Naive thymus-derived CD4-positive, alpha-beta T cell (primary cell): Measurements from ENCODE around the gene HACD4. TPM values are rescaled to one million over a fixed set of nuclear protein-coding genes. Genes with fewer than 3 reads are reported as not detected.

Experiments used
- ATAC-seq: fragments of 150-1000 bp; cut with Tn5 transposase; 2 replicates; pipeline ENCODE4 v1.10.0; 2021; ENCODE audit warnings: mild to moderate bottlenecking, moderate library complexity
- CTCF ChIA-PET: fragments of 350-600 bp; sonication (Branson Sonifier 250); formaldehyde crosslinking; loops from one replicate; lab custom pipeline; 2021; ENCODE audit warnings: antibody characterized with exemption; lab: Charles Lee
- POLR2A ChIA-PET: fragments of 350-600 bp; sonication (Branson Sonifier 250); formaldehyde crosslinking; loops from one replicate; lab custom pipeline; 2021; ENCODE audit warnings: antibody characterized with exemption, inconsistent platforms; lab: Charles Lee
- DNase-seq, 9 donors: peaks; one replicate each; pipeline versions ENCODE4 v3.0.0 to v3.0.0-alpha.2; 2020 to 2022; ENCODE audit warnings: mixed read lengths in 1 of 9
- H3K27ac ChIP-seq: one replicate; pipeline ENCODE4 v1.7.0; 2013; ENCODE audit warnings: mild to moderate bottlenecking, low read depth, low read length, moderate library complexity
- H3K27me3 ChIP-seq, 2 donors: one replicate each; pipeline ENCODE4 v1.7.0; 2013; ENCODE audit warnings: low read length in 2 of 2, mild to moderate bottlenecking in 2 of 2, moderate library complexity in 2 of 2; ENCODE audit not compliant: control insufficient read depth in 2 of 2, insufficient read depth in 2 of 2
- H3K36me3 ChIP-seq, 3 experiments: 1 replicate in 2 of 3; 2 replicates in 1 of 3; pipeline ENCODE4 v1.7.0; 2013; ENCODE audit warnings: low read length in 3 of 3, mild to moderate bottlenecking in 3 of 3, moderate library complexity in 1 of 3; ENCODE audit not compliant: insufficient read depth in 3 of 3, control insufficient read depth in 2 of 3
- H3K4me1 ChIP-seq, 2 donors: one replicate each; pipeline ENCODE4 v1.7.0; 2013; ENCODE audit warnings: low read length in 2 of 2, mild to moderate bottlenecking in 2 of 2, moderate library complexity in 1 of 2; ENCODE audit not compliant: control insufficient read depth in 2 of 2, insufficient read depth in 2 of 2
- H3K4me3 ChIP-seq: 2 replicates; pipeline ENCODE4 v1.7.0; 2013; ENCODE audit warnings: mild to moderate bottlenecking, low read length
- H3K9me3 ChIP-seq, 3 experiments: 1 replicate in 2 of 3; 2 replicates in 1 of 3; pipeline ENCODE4 v1.7.0; 2013; ENCODE audit warnings: low read length in 3 of 3; ENCODE audit not compliant: control insufficient read depth in 2 of 3
- H3K27ac Mint-ChIP-seq, 9 donors: one replicate each; pipeline ENCODE4 v1.8.0; 2020 to 2022; ENCODE audit warnings: mixed read lengths in 9 of 9, mild to moderate bottlenecking in 8 of 9, moderate library complexity in 5 of 9, inconsistent platforms in 2 of 9
- H3K27me3 Mint-ChIP-seq, 5 donors: one replicate each; pipeline ENCODE4 v1.8.0; 2021 to 2022; ENCODE audit warnings: mixed read lengths in 5 of 5, mild to moderate bottlenecking in 1 of 5
- H3K36me3 Mint-ChIP-seq, 5 donors: one replicate each; pipeline ENCODE4 v1.8.0; 2020 to 2022; ENCODE audit warnings: mixed read lengths in 5 of 5, mild to moderate bottlenecking in 3 of 5, inconsistent platforms in 1 of 5
- H3K4me1 Mint-ChIP-seq, 7 donors: one replicate each; pipeline ENCODE4 v1.8.0; 2020 to 2022; ENCODE audit warnings: mixed read lengths in 7 of 7, mild to moderate bottlenecking in 3 of 7, inconsistent platforms in 1 of 7
- H3K4me3 Mint-ChIP-seq, 10 donors: one replicate each; pipeline ENCODE4 v1.8.0; 2020 to 2022; ENCODE audit warnings: mild to moderate bottlenecking in 10 of 10, mixed read lengths in 10 of 10, moderate library complexity in 6 of 10, inconsistent platforms in 2 of 10
- H3K9me3 Mint-ChIP-seq, 11 donors: one replicate each; pipeline ENCODE4 v1.8.0; 2020 to 2022; ENCODE audit warnings: mixed read lengths in 11 of 11, mild to moderate bottlenecking in 4 of 11, inconsistent platforms in 1 of 11, moderate library complexity in 1 of 11
- intact Hi-C, 2 donors: fragments of 100-400 bp; cut with micrococcal nuclease; formaldehyde crosslinking; loops; one replicate each; pipeline ENCODE4 v1.15.1; 2023
- polyA plus RNA-seq, 2 donors: library from polyadenylated mRNA; unstranded; fragments of 300-500 nt; fragmentation: Illumina TruSeq; gene quantifications; one replicate each; pipeline ENCODE4 v1.2.3, GENCODE V29; 2021
- total RNA-seq, 6 experiments: library from RNA in 5 of 6; stranded (reverse) in 5 of 6; gene quantifications; 1 replicate in 5 of 6; 2 replicates in 1 of 6; pipeline ENCODE4 v1.2.3 and lab custom pipeline; 2021 to 2026

HACD4 gene
- total and polyA plus RNA-seq, 7 experiments from 2014 or later: 7.6 to 15.2 (median 13.4) TPM

GRCh38 chr9:21029661-21030060, 1.8 kb downstream of the HACD4 start:
- peaks cover 20 to 29% (median 21%) of the 10 kb centered on the region in 5 donors for H3K36me3 Mint-ChIP-seq
- peaks cover 16 to 55% (median 40%) of the 10 kb centered on the region in 7 donors for H3K4me1 Mint-ChIP-seq
- H3K27ac ChIP-seq: peak overlapping the region; percentile 24
- ChIA-PET CTCF (no interaction called here), POLR2A (interaction anchor here (1.0 to 2.4 kb wide), 4 partner anchors 28 to 346 kb away, joined by 3 to 9 read pairs (median 4); partner anchors contain the start of gene FOCAD)
- DNase-seq (no peak), ATAC-seq (no peak)
- peaks cover 0 to 8% (median 0%) of the 10 kb centered on the region in 11 donors for H3K9me3 Mint-ChIP-seq
- H3K36me3 ChIP-seq: peaks cover 0 to 12% (median 0%) of the 10 kb centered on the region in 3 experiments
- no peak overlapping the region for H3K27ac Mint-ChIP-seq
- H3K4me3 Mint-ChIP-seq: no peak overlapping the region
- intact Hi-C loops: loop anchor here (2.0 to 10.0 kb wide), 8 partner anchors 31 to 1977 kb away; partner anchors contain the start of genes DENND4C (in 1 of the 2) and KLHL9 (in 1 of the 2)
- H3K27me3 ChIP-seq: no peaks in the 10 kb centered on the region
- H3K4me3 ChIP-seq: no peak overlapping the region
- no peaks in the 10 kb centered on the region for H3K9me3 ChIP-seq
- peaks cover 12 to 16% of the 10 kb centered on the region in 2 donors for H3K4me1 ChIP-seq
- H3K27me3 Mint-ChIP-seq: no peaks in the 10 kb centered on the region

- H3K27ac ChIP-seq: no peak overlapping the region
Measured at GRCh38 chr9:21028466-21028865, 3.0 kb downstream of the HACD4 start.

GRCh38 chr9:21027295-21027694, 4.1 kb downstream of the HACD4 start:
- no peak overlapping the region for H3K4me3 ChIP-seq
- CTCF ChIA-PET: interaction anchor here (1.9 kb wide), 1 partner anchor 9 kb away, joined by 8 read pairs; no protein-coding TSS in a partner anchor
- peak overlapping the region in 2 of 10 donors; percentile 9 to 14 for H3K4me3 Mint-ChIP-seq
- no peak for ATAC-seq
- H3K4me1 ChIP-seq: peaks cover 7 to 15% of the 10 kb centered on the region in 2 donors
- H3K36me3 Mint-ChIP-seq: peaks cover 16 to 48% (median 39%) of the 10 kb centered on the region in 5 donors
- H3K4me1 Mint-ChIP-seq: peaks cover 7 to 44% (median 27%) of the 10 kb centered on the region in 7 donors
- peaks cover 0 to 12% (median 0%) of the 10 kb centered on the region in 3 experiments for H3K36me3 ChIP-seq
- peak overlapping the region in 2 of 9 donors; percentile 21 to 63 for H3K27ac Mint-ChIP-seq
- DNase-seq: no peak
- H3K27me3 ChIP-seq: no peaks in the 10 kb centered on the region
- no peaks in the 10 kb centered on the region for H3K9me3 ChIP-seq
- H3K9me3 Mint-ChIP-seq: peaks cover 0 to 7% (median 0%) of the 10 kb centered on the region in 11 donors
- POLR2A ChIA-PET: interaction anchor here (0.8 to 1.2 kb wide), 2 partner anchors 10 to 37 kb away, joined by 3 read pairs; no protein-coding TSS in a partner anchor
- no peak overlapping the region for H3K27ac ChIP-seq
- intact Hi-C loops: no loop called here
- H3K27me3 Mint-ChIP-seq: no peaks in the 10 kb centered on the region

More at GRCh38 chr9:21028466-21028865, 3.0 kb downstream of the HACD4 start:
- DNase-seq: no peak
- H3K36me3 ChIP-seq: peaks cover 0 to 12% (median 0%) of the 10 kb centered on the region in 3 experiments
- peak overlapping the region in 3 of 10 donors; percentile 14 to 32 (median 19) for H3K4me3 Mint-ChIP-seq
- H3K4me1 Mint-ChIP-seq: peaks cover 19 to 55% (median 38%) of the 10 kb centered on the region in 7 donors
- H3K27ac Mint-ChIP-seq: peak overlapping the region in 3 of 9 donors; percentile 29 to 82 (median 29)
- H3K4me3 ChIP-seq: no peak overlapping the region
- no peaks in the 10 kb centered on the region for H3K27me3 Mint-ChIP-seq
- H3K9me3 Mint-ChIP-seq: peaks cover 0 to 7% (median 0%) of the 10 kb centered on the region in 11 donors
- peaks cover 16 to 39% (median 30%) of the 10 kb centered on the region in 5 donors for H3K36me3 Mint-ChIP-seq
- peak; percentile 6 for ATAC-seq
- no peaks in the 10 kb centered on the region for H3K27me3 ChIP-seq
- H3K4me1 ChIP-seq: peaks cover 12 to 16% of the 10 kb centered on the region in 2 donors
- ChIA-PET POLR2A (no interaction called here), CTCF (interaction anchor here (1.9 kb wide), 1 partner anchor 11 kb away, joined by 8 read pairs; no protein-coding TSS in a partner anchor)
- intact Hi-C loops: no loop called here
- no peaks in the 10 kb centered on the region for H3K9me3 ChIP-seq

GRCh38 chr9:21023861-21024260, 7.6 kb downstream of the HACD4 start:
- H3K27me3 ChIP-seq: no peaks in the 10 kb centered on the region
- CTCF ChIA-PET: no interaction called here
- no peaks in the 10 kb centered on the region for H3K9me3 ChIP-seq
- H3K27me3 Mint-ChIP-seq: no peaks in the 10 kb centered on the region
- DNase-seq (no peak), ATAC-seq (peak; percentile 31)
- intact Hi-C loops: no loop called here
- peaks cover 16 to 70% (median 57%) of the 10 kb centered on the region in 5 donors for H3K36me3 Mint-ChIP-seq
- no peak overlapping the region for H3K4me3 ChIP-seq
- peaks cover 0 to 3% of the 10 kb centered on the region in 2 donors for H3K4me1 ChIP-seq
- peaks cover 6 to 56% (median 49%) of the 10 kb centered on the region in 7 donors for H3K4me1 Mint-ChIP-seq
- H3K36me3 ChIP-seq: peaks cover 0 to 12% (median 4%) of the 10 kb centered on the region in 3 experiments
- peaks cover 0 to 11% (median 0%) of the 10 kb centered on the region in 11 donors for H3K9me3 Mint-ChIP-seq
- POLR2A ChIA-PET: interaction anchor here (0.7 kb wide), 1 partner anchor 44 kb away, joined by 4 read pairs; no protein-coding TSS in a partner anchor
- no peak overlapping the region for H3K27ac ChIP-seq
- peak overlapping the region in 1 of 9 donors; percentile 45 for H3K27ac Mint-ChIP-seq
- peak overlapping the region in 2 of 10 donors; percentile 6 to 34 for H3K4me3 Mint-ChIP-seq

- no peaks in the 10 kb centered on the region for H3K27me3 Mint-ChIP-seq
- peaks cover 0 to 3% of the 10 kb centered on the region in 2 donors for H3K4me1 ChIP-seq
- intact Hi-C loops: loop anchor here in 1 of 2 donors (5.0 kb wide), 1 partner anchor 49 kb away; no protein-coding TSS in a partner anchor
- no peaks in the 10 kb centered on the region for H3K9me3 ChIP-seq
- peaks cover 0 to 8% (median 0%) of the 10 kb centered on the region in 11 donors for H3K9me3 Mint-ChIP-seq
- H3K27ac Mint-ChIP-seq: no peak overlapping the region
- POLR2A ChIA-PET: interaction anchor here (0.8 kb wide), 1 partner anchor 9 kb away, joined by 3 read pairs; no protein-coding TSS in a partner anchor
- H3K36me3 Mint-ChIP-seq: peaks cover 11 to 80% (median 62%) of the 10 kb centered on the region in 5 donors
- no peak overlapping the region for H3K4me3 ChIP-seq
- H3K4me1 Mint-ChIP-seq: peaks cover 0 to 36% (median 19%) of the 10 kb centered on the region in 7 donors
- no peak overlapping the region for H3K27ac ChIP-seq
- H3K4me3 Mint-ChIP-seq: no peak overlapping the region
- no peak for DNase-seq
- H3K27me3 ChIP-seq: no peaks in the 10 kb centered on the region
- H3K36me3 ChIP-seq: peaks cover 8 to 38% (median 12%) of the 10 kb centered on the region in 3 experiments
- CTCF ChIA-PET: interaction anchor here (2.6 kb wide), 1 partner anchor 10 kb away, joined by 8 read pairs; no protein-coding TSS in a partner anchor
- ATAC-seq: no peak
Measured at GRCh38 chr9:21018177-21018576, 13.3 kb downstream of the HACD4 start.

GRCh38 chr9:21016701-21017491, 14.5 kb downstream of the HACD4 start:
- POLR2A ChIA-PET: interaction anchor here (0.5 to 0.8 kb wide), 2 partner anchors 10 to 977 kb away, joined by 3 read pairs; no protein-coding TSS in a partner anchor
- Mint-ChIP-seq H3K9me3 (peaks cover 0 to 2% (median 0%) of the 10 kb centered on the region in 11 donors), H3K27me3 (no peaks in the 10 kb centered on the region), H3K27ac (peak overlapping the region in 3 of 9 donors; percentile 13 to 32 (median 17)), H3K4me3 (no peak overlapping the region), H3K4me1 (peaks cover 0 to 33% (median 19%) of the 10 kb centered on the region in 7 donors), H3K36me3 (peaks cover 11 to 81% (median 63%) of the 10 kb centered on the region in 5 donors)
- Histone ChIP-seq H3K36me3 (peaks cover 8 to 50% (median 12%) of the 10 kb centered on the region in 3 experiments), H3K27me3 (no peaks in the 10 kb centered on the region), H3K4me1 (peaks cover 0 to 3% of the 10 kb centered on the region in 2 donors), H3K27ac (no peak overlapping the region), H3K4me3 (no peak overlapping the region), H3K9me3 (no peaks in the 10 kb centered on the region)
- CTCF ChIA-PET: interaction anchor here (2.6 kb wide), 1 partner anchor 11 kb away, joined by 8 read pairs; no protein-coding TSS in a partner anchor
- DNase-seq (no peak), ATAC-seq (no peak)
- intact Hi-C loops: loop anchor here in 1 of 2 donors (5.0 kb wide), 1 partner anchor 50 kb away; no protein-coding TSS in a partner anchor
